Lower leg skin (tissue), 3 donors: ENCODE results near the gene ZSWIM4.
"Not testable (repeated sequence)": the region's sequence is repeated elsewhere in the genome, so short reads cannot be mapped to it uniquely, and the experiment has no call there.

ENCODE experiments used
- CTCF ChIP-seq, 3 donors: fragments of 450-650 bp; IDR thresholded peaks; one replicate each; pipeline ENCODE4 v1.5.1; 2016; ENCODE audit warnings: antibody characterized with exemption in 3 of 3, mild to moderate bottlenecking in 3 of 3, moderate library complexity in 2 of 3
- POLR2A ChIP-seq, 2 donors: fragments of 450-650 bp; IDR thresholded peaks; one replicate each; pipeline ENCODE4 v1.6.1; 2016 to 2017; ENCODE audit warnings: antibody characterized with exemption in 2 of 2, mild to moderate bottlenecking in 1 of 2, moderate library complexity in 1 of 2

GRCh38 chr19:13852171-13852707 is 57.0 kb downstream of the ZSWIM4 start:
- TF ChIP-seq CTCF, POLR2A (IDR thresholded peaks at IDR 0.05): not testable (repeated sequence)
